Upper lobe of left lung (tissue), 6 donors: ENCODE measurements around the gene ACSM2B. TPM values are rescaled to one million over a fixed set of nuclear protein-coding genes. Genes with fewer than 3 reads are reported as not detected.

ENCODE experiments used
- ATAC-seq, 2 donors: fragments of 200-7000 bp; cut with Tn5 transposase; one replicate each; pipeline ENCODE4 v1.9.1; 2022; ENCODE audit warnings: mild to moderate bottlenecking in 2 of 2, moderate library complexity in 2 of 2; ENCODE audit not compliant: low FRiP score in 2 of 2
- DNase-seq, 2 donors: peaks; one replicate each; pipeline ENCODE4 v3.0.0-alpha.2; 2019 to 2020
- H3K27ac ChIP-seq, 4 donors: fragments of 200-600 bp; sonication (generic); one replicate each; pipeline ENCODE4 v1.5.1; 2016 to 2019
- H3K27me3 ChIP-seq, 4 donors: fragments of 200-600 bp; sonication (generic); one replicate each; pipeline ENCODE4 v1.5.1; 2017 to 2019
- H3K36me3 ChIP-seq, 4 donors: fragments of 200-600 bp; sonication (generic); one replicate each; pipeline ENCODE4 v1.5.1; 2016 to 2019
- H3K4me1 ChIP-seq, 4 donors: fragments of 200-600 bp; sonication (generic); one replicate each; pipeline ENCODE4 v1.5.1; 2018 to 2019
- H3K4me3 ChIP-seq, 4 donors: fragments of 200-600 bp; sonication (generic); one replicate each; pipeline ENCODE4 v1.5.1; 2017 to 2019; ENCODE audit warnings: mild to moderate bottlenecking in 2 of 4, moderate library complexity in 1 of 4
- H3K9me3 ChIP-seq, 4 donors: fragments of 200-600 bp; sonication (generic); one replicate each; pipeline ENCODE4 v1.5.1; 2018 to 2019
- CTCF ChIP-seq, 6 experiments: fragments of 450-650 bp in 4 of 6; fragments of 200-600 bp in 2 of 6; sonication (generic) in 2 of 6; IDR thresholded peaks; one replicate each; pipeline ENCODE4 v1.5.1; 2016 to 2019; ENCODE audit warnings: antibody characterized with exemption in 6 of 6
- EP300 ChIP-seq, 4 donors: sonication (generic); formaldehyde crosslinking; IDR thresholded peaks; one replicate each; pipeline ENCODE4 v1.5.1; 2017; ENCODE audit warnings: antibody characterized with exemption in 4 of 4, control low read depth in 2 of 4
- POLR2A ChIP-seq, 4 donors: fragments of 450-650 bp; IDR thresholded peaks; one replicate each; pipeline ENCODE4 v1.5.1; 2016 to 2017; ENCODE audit warnings: antibody characterized with exemption in 4 of 4, mild to moderate bottlenecking in 2 of 4
- POLR2AphosphoS5 ChIP-seq, 2 donors: sonication (generic); formaldehyde crosslinking; IDR thresholded peaks; one replicate each; pipeline ENCODE4 v1.5.1; 2017; ENCODE audit warnings: antibody characterized with exemption in 2 of 2
- WGBS, 2 donors: methylation state at CpG; one replicate each; pipeline ENCODE4 v1.1.5; 2017 to 2018; 5-methylcytosine and 5-hydroxymethylcytosine counted together
- total RNA-seq, 6 donors: library from RNA; depleted of rRNA in 4 of 6; stranded (reverse); fragments of >200 nt in 4 of 6; gene quantifications; one replicate each; pipeline versions ENCODE4 v1.1.0 to v1.2.1, GENCODE V29; 2016 to 2021
- donor health status: DM: no; HTN: no; CAD: no; lungs with moderate emphysema.
- donor health status: DM: no; HTN: yes; CAD: no; lungs with severe emphysema.

ACSM2B gene
- total RNA-seq, 6 donors from 2014 or later: 0.17 to 0.34 (median 0.20) TPM; not detected in 3

GRCh38 chr16:20620770-20621169 lies 44.6 kb upstream of the ACSM2B start:
- WGBS, 2 donors: 84 to 95% methylated on average over 3 of the region's 3 CpGs
- TF ChIP-seq EP300 (IDR thresholded peaks at IDR 0.05) (no peak), CTCF (IDR thresholded peaks at IDR 0.05) (no peak), POLR2A (IDR thresholded peaks at IDR 0.05) (no peak), POLR2AphosphoS5 (IDR thresholded peaks at IDR 0.05) (no peak)
- Histone ChIP-seq H3K27ac (no peak overlapping the region), H3K36me3 (no peaks in the 10 kb centered on the region), H3K4me1 (no peaks in the 10 kb centered on the region), H3K4me3 (no peak overlapping the region), H3K27me3 (no peaks in the 10 kb centered on the region), H3K9me3 (no peaks in the 10 kb centered on the region)
- DNase-seq (no peak), ATAC-seq (no peak)

GRCh38 chr16:20620003-20620402 lies 43.8 kb upstream of the ACSM2B start:
- Histone ChIP-seq H3K4me1 (peaks cover 0 to 1% (median under 1%) of the 10 kb centered on the region in 4 donors), H3K36me3 (no peaks in the 10 kb centered on the region), H3K4me3 (no peak overlapping the region), H3K27me3 (no peaks in the 10 kb centered on the region), H3K9me3 (no peaks in the 10 kb centered on the region), H3K27ac (no peak overlapping the region)
- 83 to 87% methylated on average over 2 of the region's 2 CpGs for WGBS, 2 donors
- ATAC-seq (no peak), DNase-seq (no peak)
- no peak for TF ChIP-seq EP300 (IDR thresholded peaks at IDR 0.05)
- TF ChIP-seq CTCF (IDR thresholded peaks at IDR 0.05): no peak
- no peak for TF ChIP-seq POLR2A (IDR thresholded peaks at IDR 0.05)
- TF ChIP-seq POLR2AphosphoS5 (IDR thresholded peaks at IDR 0.05): no peak

- peaks cover 3 to 13% (median 8%) of the 10 kb centered on the region in 4 donors for H3K4me1 ChIP-seq
- TF ChIP-seq POLR2A (IDR thresholded peaks at IDR 0.05): no peak
- no peak for TF ChIP-seq CTCF (IDR thresholded peaks at IDR 0.05)
- no peak for TF ChIP-seq EP300 (IDR thresholded peaks at IDR 0.05)
- no peak for TF ChIP-seq POLR2AphosphoS5 (IDR thresholded peaks at IDR 0.05)
- 41 to 63% methylated on average over 1 of the region's 1 CpG for WGBS, 2 donors
- DNase-seq (no peak), ATAC-seq (no peak)
- H3K9me3 ChIP-seq: no peaks in the 10 kb centered on the region
- H3K27me3 ChIP-seq: no peaks in the 10 kb centered on the region
- no peak overlapping the region for H3K27ac ChIP-seq
- no peak overlapping the region for H3K4me3 ChIP-seq
- no peaks in the 10 kb centered on the region for H3K36me3 ChIP-seq
Measured at GRCh38 chr16:20617271-20617670, 41.1 kb upstream of the ACSM2B start.

- no peaks in the 10 kb centered on the region for H3K27me3 ChIP-seq
- H3K27ac ChIP-seq: peak overlapping the region in 2 of 4 donors; percentile 37 to 42
- 45 to 82% methylated on average over 1 to 3 of the region's 3 CpGs for WGBS, 2 donors
- ATAC-seq (peak; percentile 33 to 56), DNase-seq (peak in 1 of 2 donors; percentile 67)
- peaks cover 4 to 32% (median 23%) of the 10 kb centered on the region in 4 donors for H3K4me1 ChIP-seq
- no peaks in the 10 kb centered on the region for H3K9me3 ChIP-seq
- no peak overlapping the region for H3K4me3 ChIP-seq
- H3K36me3 ChIP-seq: no peaks in the 10 kb centered on the region
- peak in 1 of 2 donors; percentile 54 for TF ChIP-seq POLR2AphosphoS5 (IDR thresholded peaks at IDR 0.05)
- no peak for TF ChIP-seq EP300 (IDR thresholded peaks at IDR 0.05)
Measured at GRCh38 chr16:20614186-20615141, 38.3 kb upstream of the ACSM2B start.

- Histone ChIP-seq H3K27ac (peak overlapping the region in 2 of 4 donors; percentile 42 to 75), H3K27me3 (no peaks in the 10 kb centered on the region), H3K4me3 (peak overlapping the region in 1 of 4 donors; percentile 7), H3K36me3 (no peaks in the 10 kb centered on the region), H3K9me3 (no peaks in the 10 kb centered on the region), H3K4me1 (peaks cover 4 to 32% (median 23%) of the 10 kb centered on the region in 4 donors)
- WGBS, 2 donors: 66 to 79% methylated on average over 3 to 7 of the region's 7 CpGs
- DNase-seq (no peak), ATAC-seq (no peak)
- no peak for TF ChIP-seq EP300 (IDR thresholded peaks at IDR 0.05)
- TF ChIP-seq POLR2A (IDR thresholded peaks at IDR 0.05): no peak
- TF ChIP-seq POLR2AphosphoS5 (IDR thresholded peaks at IDR 0.05): no peak
- no peak for TF ChIP-seq CTCF (IDR thresholded peaks at IDR 0.05)
Measured at GRCh38 chr16:20613481-20614185, 37.5 kb upstream of the ACSM2B start.
